ENCODE results near the gene SHISA9. TPM values are rescaled to one million over a fixed set of nuclear protein-coding genes. Genes with fewer than 3 reads are reported as not detected.

Gene SHISA9
- total and polyA plus RNA-seq, 12 donors, result 0.04 to 4.8 (median 0.35) TPM

GRCh38 chr16:12885742-12886141 lies 15.7 kb upstream of the SHISA9 start:
- no peaks in the 10 kb centered on the region for H3K9me3 ChIP-seq (replicated peaks in 1 of 3)
- intact Hi-C loops (cut with DNase I), result no loop called here
- no peak overlapping the region for H3K4me3 ChIP-seq
- WGBS, 4 donors, result 38 to 56% (median 50%) methylated on average over 5 of the region's 5 CpGs
- no peak for TF ChIP-seq POLR2A (IDR thresholded peaks at IDR 0.05)
- TF ChIP-seq, protein P1, sequence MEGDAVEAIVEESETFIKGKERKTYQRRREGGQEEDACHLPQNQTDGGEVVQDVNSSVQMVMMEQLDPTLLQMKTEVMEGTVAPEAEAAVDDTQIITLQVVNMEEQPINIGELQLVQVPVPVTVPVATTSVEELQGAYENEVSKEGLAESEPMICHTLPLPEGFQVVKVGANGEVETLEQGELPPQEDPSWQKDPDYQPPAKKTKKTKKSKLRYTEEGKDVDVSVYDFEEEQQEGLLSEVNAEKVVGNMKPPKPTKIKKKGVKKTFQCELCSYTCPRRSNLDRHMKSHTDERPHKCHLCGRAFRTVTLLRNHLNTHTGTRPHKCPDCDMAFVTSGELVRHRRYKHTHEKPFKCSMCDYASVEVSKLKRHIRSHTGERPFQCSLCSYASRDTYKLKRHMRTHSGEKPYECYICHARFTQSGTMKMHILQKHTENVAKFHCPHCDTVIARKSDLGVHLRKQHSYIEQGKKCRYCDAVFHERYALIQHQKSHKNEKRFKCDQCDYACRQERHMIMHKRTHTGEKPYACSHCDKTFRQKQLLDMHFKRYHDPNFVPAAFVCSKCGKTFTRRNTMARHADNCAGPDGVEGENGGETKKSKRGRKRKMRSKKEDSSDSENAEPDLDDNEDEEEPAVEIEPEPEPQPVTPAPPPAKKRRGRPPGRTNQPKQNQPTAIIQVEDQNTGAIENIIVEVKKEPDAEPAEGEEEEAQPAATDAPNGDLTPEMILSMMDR (IDR thresholded peaks at IDR 0.05), result no peak
- no peaks in the 10 kb centered on the region for H3K27me3 ChIP-seq
- H3K27ac ChIP-seq, result no peak overlapping the region
- DNase-seq, result no peak
- H3K4me1 ChIP-seq (replicated peaks in 1 of 2), result no peaks in the 10 kb centered on the region
- no peaks in the 10 kb centered on the region for H3K36me3 ChIP-seq (replicated peaks in 1 of 2)

DNA sequence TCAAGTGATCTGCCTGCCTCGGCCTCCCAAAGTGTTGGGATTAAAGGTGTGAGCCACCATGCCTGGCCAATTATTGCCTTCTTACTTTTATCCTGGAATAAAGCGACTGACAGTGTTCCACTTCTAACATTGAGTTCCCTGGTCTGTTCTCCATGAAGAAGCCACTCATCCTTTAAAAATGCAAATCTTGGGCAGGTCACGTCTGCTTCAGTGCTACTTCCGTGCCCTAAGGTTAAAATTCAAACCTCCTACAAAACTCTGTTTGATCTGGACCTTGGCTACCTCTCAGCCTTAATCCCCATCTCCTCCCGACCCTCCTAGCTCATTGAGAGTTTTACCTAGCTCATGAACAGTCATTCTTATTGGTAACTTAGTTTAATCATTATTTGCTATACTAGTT lies 9.6 kb upstream of the SHISA9 start:
- Histone ChIP-seq H3K9me3 (replicated peaks in 1 of 3) (no peaks in the 10 kb centered on the region), H3K4me1 (replicated peaks in 1 of 2) (no peaks in the 10 kb centered on the region), H3K4me3 (no peak overlapping the region), H3K27ac (no peak overlapping the region), H3K27me3 (no peaks in the 10 kb centered on the region), H3K36me3 (replicated peaks in 1 of 2) (no peaks in the 10 kb centered on the region)
- WGBS, 4 donors, result 64 to 68% (median 65%) methylated on average over 5 of the region's 5 CpGs
- DNase-seq, result no peak
- intact Hi-C loops (cut with DNase I), result no loop called here
- TF ChIP-seq, protein P1 (IDR thresholded peaks at IDR 0.05), result no peak
- no peak for TF ChIP-seq POLR2A (IDR thresholded peaks at IDR 0.05)

GRCh38 chr16:12893050-12893750 lies 8.2 kb upstream of the SHISA9 start:
- no peaks in the 10 kb centered on the region for H3K36me3 ChIP-seq (replicated peaks in 1 of 2)
- H3K27me3 ChIP-seq, result no peaks in the 10 kb centered on the region
- H3K9me3 ChIP-seq (replicated peaks in 1 of 3), result no peaks in the 10 kb centered on the region
- 69 to 77% (median 76%) methylated on average over 8 of the region's 8 CpGs for WGBS, 4 donors
- TF ChIP-seq POLR2A (IDR thresholded peaks at IDR 0.05), result no peak
- H3K4me3 ChIP-seq, result no peak overlapping the region
- no peak for DNase-seq
- intact Hi-C loops (cut with DNase I), result no loop called here
- H3K27ac ChIP-seq, result no peak overlapping the region
- H3K4me1 ChIP-seq (replicated peaks in 1 of 2), result no peaks in the 10 kb centered on the region

DNA sequence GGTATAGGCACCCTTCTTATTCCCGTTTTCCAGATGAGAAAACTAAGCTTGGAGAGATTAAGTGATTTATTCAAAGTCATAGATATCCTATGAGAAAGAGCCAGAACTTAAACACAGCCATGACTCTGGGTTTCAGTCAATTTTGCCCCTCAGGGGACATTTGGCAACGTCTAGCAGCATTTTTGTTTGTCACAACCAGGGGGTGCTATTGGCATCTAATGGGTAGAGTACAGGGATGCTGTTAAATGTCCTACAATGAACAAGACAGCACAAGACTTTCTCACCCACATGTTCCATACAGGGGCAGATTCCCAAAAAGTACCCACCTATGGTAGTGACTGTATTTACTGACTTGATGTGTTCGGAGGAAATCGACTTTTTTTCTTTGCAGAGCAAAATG lies 4.8 kb upstream of the SHISA9 start:
- 29 to 39% (median 35%) methylated on average over 4 of the region's 4 CpGs for WGBS, 4 donors
- Histone ChIP-seq H3K27me3 (peaks cover 18% of the 10 kb centered on the region), H3K27ac (no peak overlapping the region), H3K36me3 (replicated peaks in 1 of 2) (no peaks in the 10 kb centered on the region), H3K9me3 (replicated peaks in 1 of 3) (no peaks in the 10 kb centered on the region), H3K4me3 (no peak overlapping the region), H3K4me1 (replicated peaks in 1 of 2) (no peaks in the 10 kb centered on the region)
- TF ChIP-seq, protein P1 (IDR thresholded peaks at IDR 0.05), result peak in 4 of 6 experiments; percentile 25 to 33 (median 28)
- no peak for TF ChIP-seq POLR2A (IDR thresholded peaks at IDR 0.05)
- intact Hi-C loops (cut with DNase I), result no loop called here
- no peak for DNase-seq

DNA sequence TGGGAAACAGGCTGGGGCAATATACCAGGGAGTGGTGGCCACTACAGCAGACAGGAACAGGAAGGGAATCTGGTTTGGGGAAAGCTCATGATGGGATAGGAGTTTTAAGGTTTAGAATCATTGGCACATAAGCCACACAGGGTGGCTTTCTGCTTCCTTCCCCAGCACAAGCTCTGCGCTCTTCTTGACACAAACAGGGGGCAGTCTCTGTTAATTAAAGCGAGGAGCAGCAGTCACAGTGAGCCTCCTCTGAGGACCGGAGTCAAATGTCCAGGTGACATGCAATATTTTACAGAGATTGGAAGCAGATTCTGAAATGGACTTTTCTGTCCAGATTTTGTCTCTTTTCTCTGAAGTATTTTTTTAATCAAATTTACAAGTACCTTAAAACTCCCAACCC lies 2.8 kb upstream of the SHISA9 start:
- intact Hi-C loops (cut with DNase I), result no loop called here
- no peak for TF ChIP-seq POLR2A (IDR thresholded peaks at IDR 0.05)
- TF ChIP-seq, protein P1 (IDR thresholded peaks at IDR 0.05), result no peak
- Histone ChIP-seq H3K4me1 (replicated peaks in 1 of 2) (no peaks in the 10 kb centered on the region), H3K27ac (no peak overlapping the region), H3K4me3 (no peak overlapping the region), H3K27me3 (peaks cover 30% of the 10 kb centered on the region), H3K36me3 (replicated peaks in 1 of 2) (no peaks in the 10 kb centered on the region), H3K9me3 (replicated peaks in 1 of 3) (no peaks in the 10 kb centered on the region)
- DNase-seq, result no peak
- WGBS, 4 donors, result 25 to 59% (median 39%) methylated on average over 3 of the region's 3 CpGs
